Osteoblast (primary cell): ENCODE data around the gene SORL1. TPM values are rescaled to one million over a fixed set of nuclear protein-coding genes. Genes with fewer than 3 reads are reported as not detected.

Experiments
- DNase-seq: peaks from one replicate; pipeline ENCODE4 v3.0.0; 2011; ENCODE audit warnings: low spot score, mixed read lengths; ENCODE audit not compliant: insufficient read length; ENCODE audit errors: missing footprints
- H2AFZ ChIP-seq: 2 replicates; pipeline ENCODE4 v1.6.0; 2011; ENCODE audit warnings: mild to moderate bottlenecking, low read length
- H3K27ac ChIP-seq: 2 replicates; pipeline ENCODE4 v1.5.1; 2011; ENCODE audit warnings: mild to moderate bottlenecking, low read depth, low read length, moderate library complexity
- H3K27me3 ChIP-seq: 2 replicates; pipeline ENCODE4 v1.6.0; 2012; ENCODE audit warnings: mild to moderate bottlenecking, control low read depth, inconsistent platforms, low read length, moderate library complexity; ENCODE audit not compliant: insufficient read depth
- H3K36me3 ChIP-seq: 2 replicates; pipeline ENCODE4 v1.5.1; 2011; ENCODE audit warnings: mild to moderate bottlenecking, low read length, control low read depth, moderate library complexity; ENCODE audit not compliant: insufficient read depth
- H3K4me1 ChIP-seq: 2 replicates; pipeline ENCODE4 v1.5.1; 2011; ENCODE audit warnings: mild to moderate bottlenecking, low read length, control low read depth, moderate library complexity; ENCODE audit not compliant: insufficient read depth
- H3K4me2 ChIP-seq: 2 replicates; pipeline ENCODE4 v1.6.0; 2011; ENCODE audit warnings: mild to moderate bottlenecking, low read length; ENCODE audit not compliant: insufficient read depth
- H3K4me3 ChIP-seq: fragments of 200-600 bp; sonication (generic); 3 replicates; pipeline ENCODE4 v1.5.1; 2012; ENCODE audit warnings: mild to moderate bottlenecking, low read length, inconsistent platforms; ENCODE audit not compliant: insufficient read depth
- H3K79me2 ChIP-seq: 2 replicates; pipeline ENCODE4 v1.6.0; 2012; ENCODE audit warnings: mild to moderate bottlenecking, low read length, control low read depth, inconsistent platforms; ENCODE audit not compliant: insufficient read depth
- H3K9me3 ChIP-seq: 2 replicates; pipeline ENCODE4 v1.5.1; 2011; ENCODE audit warnings: low read depth, low read length, control low read depth
- H4K20me1 ChIP-seq: 2 replicates; pipeline ENCODE4 v1.6.0; 2012; ENCODE audit warnings: mild to moderate bottlenecking, low read length, control low read depth; ENCODE audit not compliant: insufficient read depth
- CTCF ChIP-seq: IDR thresholded peaks from 2 replicates; pipeline ENCODE4 v1.5.1; 2011; ENCODE audit warnings: mild to moderate bottlenecking, low read depth, low read length, moderate library complexity; ENCODE audit errors: extremely low read depth
- total RNA-seq: library from RNA; depleted of rRNA; stranded (reverse); fragments of >200 nt; gene quantifications from 2 replicates; pipeline ENCODE4 v1.2.3, GENCODE V29; 2012

The SORL1 gene
- total RNA-seq, 1 donor = 0.36 TPM

- Histone ChIP-seq H2AFZ (no peak overlapping the region), H3K36me3 (no peaks in the 10 kb centered on the region), H3K4me3 (no peak overlapping the region), H3K4me2 (no peak overlapping the region), H3K4me1 (peaks cover 19% of the 10 kb centered on the region), H4K20me1 (no peaks in the 10 kb centered on the region), H3K79me2 (no peaks in the 10 kb centered on the region), H3K27me3 (no peaks in the 10 kb centered on the region), H3K27ac (no peak overlapping the region), H3K9me3 (no peaks in the 10 kb centered on the region)
- DNase-seq = no peak
- no peak for TF ChIP-seq CTCF
Measured at GRCh38 chr11:121626507-121626875, 174.4 kb downstream of the SORL1 start.

- Histone ChIP-seq H3K4me2 (no peak overlapping the region), H3K27me3 (no peaks in the 10 kb centered on the region), H3K9me3 (no peaks in the 10 kb centered on the region), H3K27ac (no peak overlapping the region), H4K20me1 (no peaks in the 10 kb centered on the region), H3K79me2 (no peaks in the 10 kb centered on the region), H3K4me3 (no peak overlapping the region), H2AFZ (no peak overlapping the region), H3K4me1 (peaks cover 19% of the 10 kb centered on the region), H3K36me3 (no peaks in the 10 kb centered on the region)
- no peak for DNase-seq
- TF ChIP-seq CTCF = no peak
Measured at GRCh38 chr11:121626980-121627379, 174.9 kb downstream of the SORL1 start.

DNA sequence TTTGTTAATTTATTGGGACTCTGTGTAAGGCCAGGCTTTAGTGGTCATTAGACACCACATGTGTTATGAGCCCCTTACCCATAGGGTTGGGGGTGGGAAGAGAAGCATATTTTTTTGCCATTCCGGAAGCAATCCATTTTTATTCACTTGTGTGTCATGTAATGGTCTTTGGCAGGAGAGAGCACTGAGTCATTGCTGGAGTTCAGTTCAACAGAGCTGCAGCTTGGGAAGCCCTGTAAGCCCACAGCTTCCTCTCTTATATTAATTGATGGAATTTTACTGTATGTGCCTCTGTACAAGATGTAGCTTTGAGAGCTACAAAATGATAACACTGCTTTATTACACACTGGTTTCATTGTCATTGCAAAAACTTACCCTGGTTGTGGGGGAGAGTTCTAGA lies 177.9 kb downstream of the SORL1 start:
- Histone ChIP-seq H3K4me1 (peaks cover 31% of the 10 kb centered on the region), H3K9me3 (no peaks in the 10 kb centered on the region), H3K36me3 (no peaks in the 10 kb centered on the region), H2AFZ (no peak overlapping the region), H3K4me2 (peak overlapping the region; percentile 26), H3K79me2 (no peaks in the 10 kb centered on the region), H4K20me1 (no peaks in the 10 kb centered on the region), H3K27ac (peak overlapping the region; percentile 8), H3K27me3 (no peaks in the 10 kb centered on the region), H3K4me3 (no peak overlapping the region)
- DNase-seq = peak; percentile 87
- no peak for TF ChIP-seq CTCF

DNA sequence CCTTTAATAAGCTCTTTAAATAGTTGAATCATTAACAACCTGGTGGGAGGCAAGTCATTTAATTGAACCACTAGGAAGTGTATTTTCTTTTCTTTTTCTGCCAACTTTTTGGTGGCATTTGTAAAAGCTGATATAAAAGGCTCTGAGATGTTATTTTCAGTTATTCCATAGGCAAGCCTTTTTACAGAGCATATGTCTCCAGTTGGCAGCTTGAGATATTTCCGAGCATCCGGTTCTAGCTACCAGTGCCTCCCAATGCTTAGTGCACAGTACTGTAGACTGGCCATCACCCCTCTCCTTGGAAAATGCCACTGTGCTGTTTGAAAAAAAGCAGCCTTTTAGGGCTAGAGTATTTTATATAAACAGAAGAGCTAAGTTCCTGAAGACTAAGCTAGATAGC lies 179.3 kb downstream of the SORL1 start:
- H2AFZ ChIP-seq = no peak overlapping the region

More for the DNA sequence above, 179.3 kb downstream of the SORL1 start:
- Histone ChIP-seq H3K4me1 (peaks cover 29% of the 10 kb centered on the region), H3K27me3 (no peaks in the 10 kb centered on the region), H4K20me1 (no peaks in the 10 kb centered on the region), H3K9me3 (no peaks in the 10 kb centered on the region), H3K4me2 (no peak overlapping the region), H3K27ac (no peak overlapping the region), H3K4me3 (no peak overlapping the region), H3K36me3 (no peaks in the 10 kb centered on the region), H3K79me2 (no peaks in the 10 kb centered on the region)
- TF ChIP-seq CTCF = no peak
- no peak for DNase-seq
